NCI-H1105 treated with DMSO at 0.1 percent for 48 hours (cell line): ENCODE measurements around the gene PEX6.
"Not testable (repeated sequence)": the region's sequence is repeated elsewhere in the genome, so short reads cannot be mapped to it uniquely, and the experiment has no call there.

Experiments used
- DNase-seq: peaks from one replicate; lab custom pipeline; 2025; lab: John Stamatoyannopoulos, UW

Gene PEX6

GRCh38 chr6:42998205-42998604, 19.2 kb upstream of the PEX6 start:
- not testable (repeated sequence) for DNase-seq

- no peak for DNase-seq
Measured at GRCh38 chr6:42996513-42996912, 17.5 kb upstream of the PEX6 start.

- DNase-seq, result no peak
Measured at GRCh38 chr6:42993445-42993844, 14.5 kb upstream of the PEX6 start.

GRCh38 chr6:42989923-42990322, 10.9 kb upstream of the PEX6 start:
- DNase-seq, result no peak

- DNase-seq, result no peak
Measured at GRCh38 chr6:42988486-42989020, 9.6 kb upstream of the PEX6 start.

GRCh38 chr6:42987533-42988451, 8.8 kb upstream of the PEX6 start:
- DNase-seq, result no peak

GRCh38 chr6:42984924-42985475, 6.0 kb upstream of the PEX6 start:
- no peak for DNase-seq

- DNase-seq, result peak; percentile 100
Measured at GRCh38 chr6:42984001-42984923, 5.3 kb upstream of the PEX6 start, which contains the start of gene PPP2R5D. PPP2R5D (plus strand) TSS chr6:42984570; CDS start chr6:42984678, 108 bp downstream.

- DNase-seq, result no peak
Measured at GRCh38 chr6:42981836-42982235, 2.9 kb upstream of the PEX6 start.

- no peak for DNase-seq
Measured at GRCh38 chr6:42979523-42980177, 669 bp upstream of the PEX6 start.

GRCh38 chr6:42978487-42978838, 518 bp downstream of the PEX6 start:
- no peak for DNase-seq

- no peak for DNase-seq
Measured at GRCh38 chr6:42974919-42975505, 4.0 kb downstream of the PEX6 start.

GRCh38 chr6:42973926-42974325, 5.1 kb downstream of the PEX6 start:
- no peak for DNase-seq

- no peak for DNase-seq
Measured at GRCh38 chr6:42971746-42972327, 7.1 kb downstream of the PEX6 start.

GRCh38 chr6:42970871-42971612, 7.9 kb downstream of the PEX6 start:
- DNase-seq, result no peak

- DNase-seq, result no peak
Measured at GRCh38 chr6:42969934-42970333, 9.0 kb downstream of the PEX6 start.

- no peak for DNase-seq
Measured at GRCh38 chr6:42969431-42969830, 9.6 kb downstream of the PEX6 start.

- no peak for DNase-seq
Measured at GRCh38 chr6:42968783-42969182, 10.2 kb downstream of the PEX6 start.

- DNase-seq, result no peak
Measured at GRCh38 chr6:42968126-42968701, 10.8 kb downstream of the PEX6 start.

GRCh38 chr6:42967228-42967627, 11.8 kb downstream of the PEX6 start:
- no peak for DNase-seq
